GM19193 (cell line): ENCODE measurements around the gene IRX1.

Source experiments
- POLR2A ChIP-seq: IDR thresholded peaks from 4 replicates; pipeline ENCODE4 v1.6.1; 2011; ENCODE audit not compliant: insufficient read depth, insufficient read length; ENCODE audit errors: extremely low read depth

The IRX1 gene

GRCh38 chr5:3607541-3608181 lies 12.0 kb downstream of the IRX1 start:
- TF ChIP-seq POLR2A = no peak

GRCh38 chr5:3609120-3609681 lies 13.6 kb downstream of the IRX1 start:
- no peak for TF ChIP-seq POLR2A

- no peak for TF ChIP-seq POLR2A
These were observed 17.0 kb downstream of the IRX1 start for GRCh38 chr5:3612591-3613042.

- TF ChIP-seq POLR2A = no peak
These were observed 18.1 kb downstream of the IRX1 start for GRCh38 chr5:3613726-3614125.

GRCh38 chr5:3615217-3615616 lies 19.6 kb downstream of the IRX1 start:
- TF ChIP-seq POLR2A = no peak

- TF ChIP-seq POLR2A = no peak
These were observed 20.2 kb downstream of the IRX1 start for GRCh38 chr5:3615829-3616228.

GRCh38 chr5:3619579-3619978 lies 23.9 kb downstream of the IRX1 start:
- TF ChIP-seq POLR2A = no peak

- no peak for TF ChIP-seq POLR2A
These were observed 27.3 kb downstream of the IRX1 start for GRCh38 chr5:3622961-3623360.

GRCh38 chr5:3625626-3626025 lies 30.0 kb downstream of the IRX1 start:
- TF ChIP-seq POLR2A = no peak

GRCh38 chr5:3634061-3634460 lies 38.4 kb downstream of the IRX1 start:
- TF ChIP-seq POLR2A = no peak

- TF ChIP-seq POLR2A = no peak
These were observed 43.5 kb downstream of the IRX1 start for GRCh38 chr5:3639175-3639574.

GRCh38 chr5:3642231-3642630 lies 46.6 kb downstream of the IRX1 start:
- TF ChIP-seq POLR2A = no peak

GRCh38 chr5:3650320-3650719 lies 54.7 kb downstream of the IRX1 start:
- no peak for TF ChIP-seq POLR2A

GRCh38 chr5:3650868-3651267 lies 55.2 kb downstream of the IRX1 start:
- no peak for TF ChIP-seq POLR2A
